HCT116 (cell line): ENCODE data around the gene AGTR1. TPM values are rescaled to one million over a fixed set of nuclear protein-coding genes. Genes with fewer than 3 reads are reported as not detected.

ENCODE experiments used
- ATAC-seq: fragments of 200-7000 bp; cut with Tn5 transposase; 2 replicates; pipeline ENCODE4 v1.9.1; 2020; ENCODE audit warnings: mild to moderate bottlenecking, moderate library complexity
- BruUV-seq: library from RNA; stranded (reverse); fragments of 400-500 nt; replicated peaks from 2 replicates; lab custom pipeline; 2021; lab: Mats Ljungman, UMichigan
- CTCF ChIA-PET: fragments of 300-600 bp; sonication (Branson Sonifier 250); formaldehyde crosslinking; loops from one replicate; lab custom pipeline; 2021; ENCODE audit warnings: antibody characterized with exemption; lab: Charles Lee
- POLR2A ChIA-PET: fragments of 300-600, 350-600 bp; sonication (Branson Sonifier 250); formaldehyde crosslinking; loops from one replicate; lab custom pipeline; 2021; ENCODE audit warnings: antibody characterized with exemption; lab: Charles Lee
- RAD21 ChIA-PET, 2 experiments: fragments of 300-600 bp; sonication (Branson Sonifier 250); formaldehyde crosslinking; loops; one replicate each; lab custom pipeline; 2023; ENCODE audit warnings: low total read pairs in 2 of 2; ENCODE audit not compliant: uncharacterized antibody in 2 of 2, unreplicated experiment in 2 of 2, low non-redundant PET in 1 of 2; lab: Charles Lee
- DNase-seq: peaks from one replicate; pipeline ENCODE4 v3.0.0-alpha.2; 2010; ENCODE audit warnings: low read depth, low spot score
- H2AFZ ChIP-seq: fragments of 200-600 bp; shearing (Covaris generic), sonication (generic); 2 replicates; pipeline ENCODE4 v1.6.1; 2017; ENCODE audit warnings: low read depth, mixed run types, mixed read lengths, antibody characterized with exemption, low read length; ENCODE audit not compliant: poor library complexity, severe bottlenecking
- H3K27ac ChIP-seq: 2 replicates; pipeline ENCODE4 v1.5.1; 2012; ENCODE audit warnings: low read depth, low read length
- H3K27me3 ChIP-seq: fragments of 200-600 bp; sonication (generic); 2 replicates; pipeline ENCODE4 v1.6.1; 2016; ENCODE audit warnings: mixed run types, low read length, mixed read lengths; ENCODE audit not compliant: insufficient read depth
- H3K36me3 ChIP-seq, 2 experiments: fragments of 200-500 bp in 1 of 2; fragments of 200-600 bp in 1 of 2; sonication (Bioruptor generic) in 1 of 2; sonication (generic) in 1 of 2; 2 replicates each; pipeline versions ENCODE4 v1.5.1 to v1.6.1; 2014 to 2016; ENCODE audit warnings: low read length in 2 of 2, inconsistent platforms in 1 of 2, mixed read lengths in 1 of 2, mixed run types in 1 of 2; ENCODE audit not compliant: insufficient read depth in 2 of 2, control insufficient read depth in 1 of 2
- H3K4me1 ChIP-seq, 2 experiments: fragments of 200-600 bp in 1 of 2; sonication (generic) in 1 of 2; 2 replicates each; pipeline versions ENCODE4 v1.5.1 to v1.6.1; 2012 to 2017; ENCODE audit warnings: low read length in 2 of 2, inconsistent platforms in 1 of 2, mild to moderate bottlenecking in 1 of 2, mixed read lengths in 1 of 2, mixed run types in 1 of 2, moderate library complexity in 1 of 2; ENCODE audit not compliant: insufficient read depth in 2 of 2, control insufficient read depth in 1 of 2
- H3K4me2 ChIP-seq: fragments of 200-600 bp; sonication (generic); 2 replicates; pipeline ENCODE4 v1.6.1; 2017; ENCODE audit warnings: mixed run types, low read length, mixed read lengths
- H3K4me3 ChIP-seq, 2 experiments: fragments of 200-600 bp in 1 of 2; sonication (generic) in 1 of 2; replicated peaks in 1 of 2; 2 replicates each; pipeline ENCODE4 v1.5.1; 2011 to 2016; ENCODE audit warnings: low read length in 2 of 2, control low read depth in 1 of 2, low read depth in 1 of 2, mild to moderate bottlenecking in 1 of 2, mixed read lengths in 1 of 2, mixed run types in 1 of 2
- H3K79me2 ChIP-seq: fragments of 200-600 bp; sonication (generic); 2 replicates; pipeline ENCODE4 v1.6.1; 2017; ENCODE audit warnings: mild to moderate bottlenecking, mixed run types, low read length, moderate library complexity, mixed read lengths; ENCODE audit not compliant: insufficient read depth
- H3K9ac ChIP-seq: fragments of 200-600 bp; sonication (generic); 2 replicates; pipeline ENCODE4 v1.6.1; 2016; ENCODE audit warnings: low read length, mixed read lengths
- H3K9me2 ChIP-seq: fragments of 200-600 bp; sonication (generic), shearing (Covaris generic); 2 replicates; pipeline ENCODE4 v1.6.1; 2017; ENCODE audit warnings: mixed run types, mild to moderate bottlenecking, moderate library complexity; ENCODE audit not compliant: insufficient read depth
- H3K9me3 ChIP-seq, 2 experiments: fragments of 200-500 bp in 1 of 2; fragments of 200-600 bp in 1 of 2; sonication (Bioruptor generic) in 1 of 2; sonication (generic) in 1 of 2; 2 replicates each; pipeline ENCODE4 v1.6.1; 2014 to 2017; ENCODE audit warnings: low read length in 2 of 2, mixed read lengths in 2 of 2, inconsistent platforms in 1 of 2, low read depth in 1 of 2, mild to moderate bottlenecking in 1 of 2, mixed run types in 1 of 2, moderate library complexity in 1 of 2; ENCODE audit not compliant: control insufficient read depth in 1 of 2, insufficient read depth in 1 of 2
- H4K20me1 ChIP-seq: fragments of 200-600 bp; sonication (generic), shearing (Covaris generic); 2 replicates; pipeline ENCODE4 v1.6.1; 2017; ENCODE audit warnings: mixed run types, mild to moderate bottlenecking, moderate library complexity; ENCODE audit not compliant: insufficient read depth
- CBX3 ChIP-seq: IDR thresholded peaks from 2 replicates; pipeline ENCODE4 v1.6.1; 2012; ENCODE audit warnings: low read depth
- EGR1 ChIP-seq: IDR thresholded peaks from 2 replicates; pipeline ENCODE4 v1.6.1; 2012; ENCODE audit warnings: low read depth
- FOSL1 ChIP-seq: IDR thresholded peaks from 2 replicates; pipeline ENCODE4 v1.6.1; 2012; ENCODE audit warnings: low read depth
- JUND ChIP-seq: IDR thresholded peaks from 2 replicates; pipeline ENCODE4 v1.6.1; 2012
- POLR2AphosphoS5 ChIP-seq: IDR thresholded peaks from 2 replicates; pipeline ENCODE4 v1.6.1; 2011; ENCODE audit warnings: mild to moderate bottlenecking, low read depth, low read length, moderate library complexity
- SP1 ChIP-seq: IDR thresholded peaks from 2 replicates; pipeline ENCODE4 v1.6.1; 2012; ENCODE audit warnings: low read depth
- SRF ChIP-seq: IDR thresholded peaks from 2 replicates; pipeline ENCODE4 v1.6.1; 2012; ENCODE audit warnings: low read depth
- ZNF274 ChIP-seq: fragments of 200-500 bp; sonication (Bioruptor generic); IDR thresholded peaks from 2 replicates; pipeline ENCODE4 v1.6.1; 2014; ENCODE audit warnings: mild to moderate bottlenecking, low read depth, low read length, inconsistent platforms
- intact Hi-C: fragments of 100-400 bp; cut with micrococcal nuclease; formaldehyde crosslinking; loops from 2 replicates; pipeline ENCODE4 v1.10.0; 2022
- total RNA-seq: library from RNA; stranded (reverse); gene quantifications from one replicate; pipeline ENCODE4 v1.2.1, GENCODE V29; 2021; ENCODE audit not compliant: unreplicated experiment
- TF ChIP-seq, protein P1 (sequence below): IDR thresholded peaks from 2 replicates; pipeline ENCODE4 v1.6.1; 2012

AGTR1 gene
- total RNA-seq, 1 experiment from 2014 or later, result not detected

DNA sequence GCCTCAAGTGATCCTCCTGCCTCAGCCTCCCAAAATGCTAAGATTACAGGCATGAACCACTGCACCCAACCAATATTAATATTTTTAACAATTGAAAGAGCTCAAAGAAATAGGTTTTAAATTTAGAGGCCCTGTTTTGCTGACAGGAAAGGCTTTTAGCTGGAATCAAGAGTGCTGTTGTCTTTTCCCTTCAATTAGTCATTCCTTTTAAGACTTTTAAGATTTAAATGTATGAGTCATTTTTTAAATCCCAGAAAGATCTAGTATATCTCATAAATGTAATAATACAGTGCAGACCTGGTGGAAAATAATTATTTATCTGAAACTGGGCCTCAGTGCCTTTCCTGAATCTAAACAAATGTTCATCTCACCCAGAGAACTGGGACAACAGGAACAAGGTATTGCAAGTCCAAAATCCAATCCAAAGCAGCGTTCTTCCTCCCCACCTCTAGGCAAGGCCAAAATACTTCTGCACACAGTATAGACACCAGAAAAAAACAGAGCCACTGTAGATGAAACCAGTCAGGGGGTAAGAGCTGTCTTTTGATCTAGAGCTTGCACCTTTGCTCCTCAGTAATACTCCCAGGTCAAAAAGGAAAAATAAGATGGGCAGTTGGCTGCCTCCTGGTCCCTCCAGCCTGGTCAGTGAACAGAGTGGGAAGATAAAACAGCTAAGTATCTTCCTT is 14.4 kb downstream of the AGTR1 start:
- H3K27ac ChIP-seq, result no peak overlapping the region
- no peak overlapping the region for H3K9ac ChIP-seq
- H4K20me1 ChIP-seq, result no peaks in the 10 kb centered on the region
- ChIA-PET RAD21 (no interaction called here), POLR2A (no interaction called here), CTCF (interaction anchor here (2.3 kb wide), 1 partner anchor 15 kb away, joined by 7 read pairs; no protein-coding TSS in a partner anchor)
- no peak overlapping the region for H2AFZ ChIP-seq
- BruUV-seq, result no TSS peak
- no peaks in the 10 kb centered on the region for H3K27me3 ChIP-seq
- no peak for ATAC-seq
- H3K9me2 ChIP-seq, result no peaks in the 10 kb centered on the region
- H3K4me3 ChIP-seq, result no peak overlapping the region
- peaks cover 0 to 5% of the 10 kb centered on the region in 2 experiments; a peak in 1 of 4 replicates for H3K4me1 ChIP-seq
- H3K4me2 ChIP-seq, result no peak overlapping the region
- TF ChIP-seq EGR1 (no peak), POLR2AphosphoS5 (no peak)
- no peaks in the 10 kb centered on the region for H3K36me3 ChIP-seq
- no peak for DNase-seq
- intact Hi-C loops, result no loop called here
- no peaks in the 10 kb centered on the region for H3K9me3 ChIP-seq
- H3K79me2 ChIP-seq, result no peaks in the 10 kb centered on the region

GRCh38 chr3:148714521-148714920 is 16.8 kb downstream of the AGTR1 start:
- H3K4me2 ChIP-seq, result no peak overlapping the region
- H3K79me2 ChIP-seq, result no peaks in the 10 kb centered on the region
- POLR2A ChIA-PET, result no interaction called here
- intact Hi-C loops, result no loop called here
- RAD21 ChIA-PET, result no interaction called here
- ATAC-seq, result no peak
- no peak for DNase-seq
- H3K9me3 ChIP-seq, result no peaks in the 10 kb centered on the region
- H3K27me3 ChIP-seq, result no peaks in the 10 kb centered on the region
- TF ChIP-seq CBX3 (no peak), FOSL1 (no peak), SP1 (no peak), ZNF274 (no peak), JUND (no peak), SRF (no peak)
- TF ChIP-seq, protein P1, sequence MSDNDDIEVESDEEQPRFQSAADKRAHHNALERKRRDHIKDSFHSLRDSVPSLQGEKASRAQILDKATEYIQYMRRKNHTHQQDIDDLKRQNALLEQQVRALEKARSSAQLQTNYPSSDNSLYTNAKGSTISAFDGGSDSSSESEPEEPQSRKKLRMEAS, result no peak
- H3K9me2 ChIP-seq, result no peaks in the 10 kb centered on the region
- no peaks in the 10 kb centered on the region for H4K20me1 ChIP-seq
- H2AFZ ChIP-seq, result no peak overlapping the region
- no peak overlapping the region for H3K9ac ChIP-seq
- no peaks in the 10 kb centered on the region for H3K4me1 ChIP-seq
- no peak overlapping the region for H3K27ac ChIP-seq
- no peaks in the 10 kb centered on the region for H3K36me3 ChIP-seq
- no peak overlapping the region for H3K4me3 ChIP-seq
- no TSS peak for BruUV-seq
- CTCF ChIA-PET, result interaction anchor here (0.8 kb wide), 1 partner anchor 13 kb away, joined by 3 read pairs; no protein-coding TSS in a partner anchor
